ENCODE data around the gene NELFA.
"Not testable (repeated sequence)": the region's sequence is repeated elsewhere in the genome, so short reads cannot be mapped to it uniquely, and the experiment has no call there.

Gene NELFA

DNA sequence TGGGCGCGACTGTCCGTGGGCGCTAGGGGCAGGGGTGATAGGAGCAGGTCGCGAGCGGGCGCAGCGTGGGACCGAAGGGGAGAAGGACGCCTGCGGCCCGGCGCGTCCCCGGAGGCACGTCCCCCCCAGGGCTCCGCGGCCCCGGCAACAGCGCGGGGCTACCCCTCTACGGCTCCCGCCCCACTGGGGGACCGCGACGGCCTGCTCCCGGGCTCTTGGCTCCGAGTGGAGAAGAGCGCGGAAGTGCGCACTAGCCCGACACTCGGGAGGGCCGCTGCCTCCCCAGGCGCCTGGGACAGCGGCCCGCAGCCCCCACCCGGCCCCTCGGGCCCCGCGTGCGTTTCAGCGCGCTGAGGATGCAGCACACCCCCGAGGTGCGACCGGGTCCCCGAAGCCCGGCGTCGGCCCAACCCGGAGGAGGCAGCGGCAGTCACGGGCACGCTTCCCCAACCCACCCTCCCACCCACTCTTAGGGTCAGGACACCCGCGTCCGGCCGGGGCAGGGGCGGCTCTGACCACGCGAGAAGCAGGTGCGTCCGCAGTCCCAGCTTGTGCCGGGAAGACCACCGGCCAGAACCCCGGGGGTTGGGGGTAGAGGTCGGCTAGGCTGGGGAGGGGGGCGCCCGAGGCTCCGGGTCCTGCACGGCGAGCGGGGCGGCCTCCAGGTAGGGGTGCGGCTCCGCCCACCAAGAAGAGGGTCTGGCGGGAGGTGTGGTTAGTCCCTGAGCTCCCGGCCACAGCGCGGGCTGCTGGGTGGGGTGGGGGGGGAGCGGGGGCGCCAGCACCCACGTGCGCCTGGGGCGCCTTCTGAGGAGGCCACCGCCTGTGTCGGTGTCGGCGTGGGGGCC, 31.8 kb upstream of the NELFA start:
- DNase-seq = no peak

- no peak for DNase-seq
Observed at GRCh38 chr4:2036866-2037265, 28.1 kb upstream of the NELFA start.

- DNase-seq = no peak
Observed at GRCh38 chr4:2036327-2036726, 27.6 kb upstream of the NELFA start.

- not testable (repeated sequence) for DNase-seq
Observed at GRCh38 chr4:2031161-2031560, 22.4 kb upstream of the NELFA start.

GRCh38 chr4:2027120-2027519, 18.3 kb upstream of the NELFA start:
- not testable (repeated sequence) for DNase-seq

GRCh38 chr4:2025817-2026216, 17.0 kb upstream of the NELFA start:
- DNase-seq = no peak

DNA sequence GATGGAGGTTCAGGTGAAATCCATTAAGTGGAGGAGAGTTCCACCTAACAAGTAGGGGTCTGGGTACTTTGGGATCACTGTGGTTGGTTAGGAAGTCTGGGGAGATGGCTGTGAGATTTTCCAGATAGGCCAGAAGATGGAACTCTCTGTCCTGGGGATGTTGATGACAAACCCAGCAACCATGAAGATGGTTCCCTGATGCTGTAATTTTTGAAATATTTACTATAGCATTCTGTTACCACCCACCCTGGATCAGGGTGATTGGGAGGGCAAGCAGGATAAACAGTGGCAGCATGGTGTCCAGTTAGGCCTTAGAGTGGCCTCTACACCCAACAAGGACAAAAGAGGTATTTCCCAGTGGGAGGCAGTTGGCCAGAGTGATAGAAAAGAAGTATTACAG, 15.9 kb upstream of the NELFA start:
- DNase-seq = no peak

DNA sequence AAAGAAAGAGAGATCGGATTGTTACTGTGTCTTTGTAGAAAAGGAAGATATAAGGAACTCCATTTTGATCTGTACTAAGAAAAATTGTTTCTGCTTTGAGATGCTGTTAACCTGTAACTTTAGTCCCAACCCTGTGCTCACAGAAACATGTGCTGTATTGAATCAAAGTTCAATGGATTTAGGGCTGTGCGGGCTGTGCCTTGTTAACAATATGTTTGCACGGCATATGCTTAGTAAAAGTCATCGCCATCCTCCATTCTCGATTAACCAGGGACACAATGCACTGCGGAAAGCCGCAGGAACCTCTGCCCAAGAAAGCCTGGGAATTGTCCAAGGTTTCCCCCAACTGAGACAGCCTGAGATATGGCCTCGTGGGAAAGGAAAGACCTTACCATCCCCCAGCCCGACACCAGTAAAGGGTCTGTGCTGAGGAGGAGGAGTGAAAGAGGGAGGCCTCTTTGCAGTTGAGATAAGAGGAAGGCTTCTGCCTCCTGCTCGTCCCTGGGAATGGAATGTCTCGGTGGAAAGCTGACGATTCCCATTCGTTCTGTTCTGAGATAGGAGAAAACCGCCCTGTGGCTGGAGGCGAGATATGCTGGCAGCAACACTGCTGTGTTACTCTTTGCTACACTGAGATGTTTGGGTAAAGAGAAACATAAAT, 12.7 kb upstream of the NELFA start:
- not testable (repeated sequence) for DNase-seq

DNA sequence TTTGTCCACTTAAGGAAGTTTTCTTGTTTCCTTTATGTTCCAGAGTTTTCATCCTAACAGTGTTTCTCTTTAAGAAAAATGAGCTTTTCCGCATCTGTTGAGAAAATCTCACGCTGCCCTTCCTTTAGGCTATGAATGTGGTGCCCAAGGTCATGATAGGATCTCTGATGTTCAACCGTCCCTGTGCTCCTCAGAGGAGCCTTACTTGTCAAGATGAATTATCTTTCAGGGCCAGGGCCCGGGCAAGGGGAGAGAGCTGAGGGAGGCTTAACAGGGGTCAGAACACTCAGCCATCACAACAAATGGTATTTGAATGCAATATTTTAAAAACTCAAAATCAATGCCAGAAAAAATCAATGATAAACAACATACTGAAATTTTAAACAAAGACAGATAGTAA, 6.2 kb upstream of the NELFA start:
- no peak for DNase-seq

DNA sequence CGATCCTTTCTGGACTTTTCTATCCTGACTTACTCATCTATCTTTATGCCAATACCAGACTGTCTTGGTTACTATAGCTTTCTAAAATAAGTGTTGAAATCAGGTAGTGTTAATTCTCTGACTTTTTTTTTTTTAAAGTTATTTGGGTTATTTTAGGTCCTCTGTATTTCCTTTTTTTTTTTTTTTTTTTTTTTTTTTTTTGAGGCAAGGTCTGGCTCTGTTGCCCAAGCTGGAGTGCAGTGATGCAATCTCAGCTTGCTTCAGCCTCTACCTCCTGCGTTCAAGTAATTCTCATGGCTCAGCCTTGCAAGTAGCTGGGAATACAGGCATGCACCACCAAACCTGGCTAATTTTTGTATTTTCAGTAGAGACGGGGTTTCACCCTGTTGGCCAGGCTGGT, 2.8 kb upstream of the NELFA start:
- no peak for DNase-seq

DNA sequence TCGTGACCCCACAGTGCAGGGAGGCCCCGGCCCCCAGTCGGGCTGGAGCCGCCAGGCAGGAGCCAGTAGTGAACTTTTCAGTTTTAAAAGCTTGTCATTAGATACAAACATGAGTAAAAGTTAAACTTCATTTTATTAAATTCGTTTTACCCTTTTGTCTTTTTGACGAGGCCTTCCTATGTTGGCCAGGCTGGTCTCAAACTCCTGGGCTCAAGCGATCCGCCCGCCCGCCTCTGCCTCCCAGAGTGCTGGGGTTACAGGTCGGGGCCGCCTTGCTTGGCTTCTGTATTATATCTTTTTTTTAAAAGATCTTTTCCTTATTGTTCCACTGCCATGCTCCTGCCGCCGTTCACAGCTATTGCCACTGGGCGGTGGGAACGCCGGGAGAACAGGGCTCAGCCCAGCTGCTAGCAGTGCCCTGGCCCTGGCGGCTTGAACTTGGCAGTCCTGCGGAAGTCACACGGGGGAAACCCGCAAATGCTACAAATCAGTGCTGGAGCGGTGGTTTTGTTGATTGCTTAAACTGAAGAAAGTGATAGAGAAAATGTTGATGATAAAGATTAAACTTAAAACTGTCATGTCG, 968 bp upstream of the NELFA start:
- no peak for DNase-seq

DNA sequence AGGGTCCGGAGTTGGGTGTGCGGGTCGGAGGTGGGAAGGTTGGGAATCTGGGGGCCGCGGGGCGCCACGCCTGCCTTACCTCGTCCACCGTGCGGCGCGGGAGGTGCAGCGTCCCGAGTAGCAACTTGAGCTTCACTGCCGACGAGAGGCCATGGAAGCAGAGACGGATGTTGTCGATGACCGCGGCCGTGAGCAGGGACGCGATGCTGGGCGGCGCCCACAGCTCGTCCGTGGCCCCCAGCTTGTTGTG, 178 bp downstream of the NELFA start:
- DNase-seq = no peak

- DNase-seq = no peak
Observed at GRCh38 chr4:2007804-2008670, 737 bp downstream of the NELFA start.

GRCh38 chr4:2006956-2007653, 1.7 kb downstream of the NELFA start:
- DNase-seq = no peak

- no peak for DNase-seq
Observed at GRCh38 chr4:2006367-2006766, 2.4 kb downstream of the NELFA start.

DNA sequence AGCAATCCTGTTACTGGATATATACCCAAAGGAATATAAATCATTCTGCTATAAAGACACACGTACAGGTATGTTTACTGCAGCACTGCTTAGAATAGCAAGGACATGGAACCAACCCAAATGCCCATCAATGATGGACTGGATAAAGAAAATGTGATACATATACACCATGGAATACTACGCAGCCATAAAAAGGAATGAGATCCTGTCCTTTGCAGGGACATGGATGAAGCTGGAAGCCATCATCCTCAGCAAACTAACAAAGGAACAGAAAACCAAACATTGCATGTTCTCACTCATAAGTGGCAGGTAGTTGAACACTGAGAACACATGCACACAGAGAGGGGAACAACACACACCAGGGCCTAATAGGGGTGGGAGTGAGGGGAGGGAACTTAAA, 5.4 kb downstream of the NELFA start:
- not testable (repeated sequence) for DNase-seq

- not testable (repeated sequence) for DNase-seq
Observed at GRCh38 chr4:1999308-1999707, 9.5 kb downstream of the NELFA start.

GRCh38 chr4:1998296-1998695, 10.5 kb downstream of the NELFA start:
- DNase-seq = no peak

DNA sequence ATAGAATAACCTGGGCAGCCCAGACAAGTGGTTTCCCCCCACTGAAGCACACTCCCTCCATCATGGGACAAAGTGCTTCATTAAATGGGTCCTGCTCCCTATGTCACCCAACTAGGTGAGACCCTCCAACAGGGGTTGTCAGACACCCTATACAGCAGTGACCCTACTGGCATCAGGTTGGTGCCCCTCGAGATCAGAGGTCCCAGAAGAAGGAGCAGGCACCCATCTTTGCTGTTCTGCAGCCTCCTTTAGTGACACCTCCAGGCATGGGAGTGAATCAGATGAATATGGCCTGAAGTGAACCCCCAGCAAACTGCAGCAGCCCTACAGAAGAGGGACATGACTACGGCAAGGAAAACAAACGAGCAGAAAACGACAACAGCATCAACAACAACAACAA, 11.1 kb downstream of the NELFA start:
- no peak for DNase-seq

- no peak for DNase-seq
Observed at GRCh38 chr4:1996866-1997611, 11.7 kb downstream of the NELFA start.

- no peak for DNase-seq
Observed at GRCh38 chr4:1994938-1995337, 13.8 kb downstream of the NELFA start.
